ENCODE data around the gene GPR183. TPM values are rescaled to one million over a fixed set of nuclear protein-coding genes. Genes with fewer than 3 reads are reported as not detected.

Gene GPR183
- total RNA-seq: 1.1 TPM
- long read RNA-seq: 0 reads

GRCh38 chr13:99307247-99307646, at the start of gene GPR183:
GPR183 (minus strand) TSS chr13:99307399; CDS start chr13:99296145, 11,254 bp downstream.
- no peak for DNase-seq (ENCODE audit: low spot score)
- intact Hi-C loops (cut with DNase I): no loop called here

GRCh38 chr13:99356262-99357091, 49.3 kb upstream of the GPR183 start:
- DNase-seq (ENCODE audit: low spot score): peak; percentile 75
- intact Hi-C loops (cut with DNase I): no loop called here

GRCh38 chr13:99356012-99356261, 48.7 kb upstream of the GPR183 start:
- intact Hi-C loops (cut with DNase I): no loop called here
- no peak for DNase-seq (ENCODE audit: low spot score)

GRCh38 chr13:99355267-99356011, 48.2 kb upstream of the GPR183 start:
- intact Hi-C loops (cut with DNase I): no loop called here
- peak; percentile 63 for DNase-seq (ENCODE audit: low spot score)

GRCh38 chr13:99354371-99354951, 47.3 kb upstream of the GPR183 start:
- peak; percentile 61 for DNase-seq (ENCODE audit: low spot score)
- intact Hi-C loops (cut with DNase I): no loop called here

GRCh38 chr13:99353836-99354235, 46.6 kb upstream of the GPR183 start:
- intact Hi-C loops (cut with DNase I): no loop called here
- peak; percentile 53 for DNase-seq (ENCODE audit: low spot score)

GRCh38 chr13:99353246-99353600, 46.0 kb upstream of the GPR183 start:
- DNase-seq (ENCODE audit: low spot score): no peak
- intact Hi-C loops (cut with DNase I): no loop called here

GRCh38 chr13:99352351-99353245, 45.4 kb upstream of the GPR183 start:
- no peak for DNase-seq (ENCODE audit: low spot score)
- intact Hi-C loops (cut with DNase I): no loop called here

GRCh38 chr13:99351772-99352171, 44.6 kb upstream of the GPR183 start:
- DNase-seq (ENCODE audit: low spot score): no peak
- intact Hi-C loops (cut with DNase I): no loop called here

GRCh38 chr13:99350191-99350590, 43.0 kb upstream of the GPR183 start:
- DNase-seq (ENCODE audit: low spot score): no peak
- intact Hi-C loops (cut with DNase I): no loop called here

- DNase-seq (ENCODE audit: low spot score): no peak
- intact Hi-C loops (cut with DNase I): no loop called here
Observed at GRCh38 chr13:99347911-99348451, 40.8 kb upstream of the GPR183 start.

GRCh38 chr13:99347335-99347878, 40.2 kb upstream of the GPR183 start:
- intact Hi-C loops (cut with DNase I): no loop called here
- no peak for DNase-seq (ENCODE audit: low spot score)

- DNase-seq (ENCODE audit: low spot score): no peak
- intact Hi-C loops (cut with DNase I): no loop called here
Observed at GRCh38 chr13:99346335-99347042, 39.3 kb upstream of the GPR183 start.

GRCh38 chr13:99345345-99345744, 38.1 kb upstream of the GPR183 start:
- DNase-seq (ENCODE audit: low spot score): no peak
- intact Hi-C loops (cut with DNase I): no loop called here

- intact Hi-C loops (cut with DNase I): no loop called here
- no peak for DNase-seq (ENCODE audit: low spot score)
Observed at GRCh38 chr13:99344610-99345208, 37.5 kb upstream of the GPR183 start.

GRCh38 chr13:99342723-99343315, 35.6 kb upstream of the GPR183 start:
- no peak for DNase-seq (ENCODE audit: low spot score)
- intact Hi-C loops (cut with DNase I): no loop called here

- DNase-seq (ENCODE audit: low spot score): no peak
- intact Hi-C loops (cut with DNase I): no loop called here
Observed at GRCh38 chr13:99341969-99342722, 34.9 kb upstream of the GPR183 start.

All from cardiac septum (tissue), 1 donor.